Gastroesophageal sphincter (tissue), 4 donors: ENCODE data around the gene RANBP1. TPM values are rescaled to one million over a fixed set of nuclear protein-coding genes. Genes with fewer than 3 reads are reported as not detected.

Experiments used
- ATAC-seq: fragments of 150-250 bp; one replicate; pipeline ENCODE4 v1.9.1; 2016; ENCODE audit warnings: mild to moderate bottlenecking, moderate library complexity
- H3K27ac ChIP-seq, 4 donors: fragments of 200-600 bp; sonication (generic) in 3 of 4; 1 replicate in 3 of 4; 2 replicates in 1 of 4; pipeline ENCODE4 v1.5.1; 2016 to 2019
- H3K27me3 ChIP-seq: fragments of 200-600 bp; sonication (generic); one replicate; pipeline ENCODE4 v1.5.1; 2019
- H3K36me3 ChIP-seq, 2 donors: fragments of 200-600 bp; sonication (generic); one replicate each; pipeline ENCODE4 v1.5.1; 2019; ENCODE audit warnings: control low read depth in 1 of 2
- H3K4me1 ChIP-seq, 3 donors: fragments of 200-600 bp; sonication (generic); 1 replicate in 2 of 3; 2 replicates in 1 of 3; pipeline ENCODE4 v1.5.1; 2016 to 2019; ENCODE audit warnings: control low read depth in 2 of 3
- H3K4me3 ChIP-seq, 2 donors: fragments of 200-600 bp; sonication (generic); one replicate each; pipeline ENCODE4 v1.5.1; 2019; ENCODE audit warnings: mild to moderate bottlenecking in 1 of 2, moderate library complexity in 1 of 2
- H3K9me3 ChIP-seq, 3 donors: fragments of 200-600 bp; sonication (generic); one replicate each; pipeline ENCODE4 v1.5.1; 2017 to 2019; ENCODE audit warnings: control low read depth in 2 of 3
- CTCF ChIP-seq, 4 experiments: fragments of 200-600 bp in 2 of 4; fragments of 450-650 bp in 2 of 4; sonication (generic) in 1 of 4; IDR thresholded peaks; one replicate each; pipeline ENCODE4 v1.5.1; 2017 to 2019; ENCODE audit warnings: antibody characterized with exemption in 4 of 4, mild to moderate bottlenecking in 2 of 4, moderate library complexity in 2 of 4
- EP300 ChIP-seq: sonication (generic); formaldehyde crosslinking; IDR thresholded peaks from one replicate; pipeline ENCODE4 v1.6.1; 2017; ENCODE audit warnings: antibody characterized with exemption, mild to moderate bottlenecking
- POLR2A ChIP-seq, 2 donors: fragments of 450-650 bp; IDR thresholded peaks; one replicate each; pipeline ENCODE4 v1.6.1; 2017; ENCODE audit warnings: antibody characterized with exemption in 2 of 2, mild to moderate bottlenecking in 2 of 2, moderate library complexity in 1 of 2
- POLR2AphosphoS5 ChIP-seq: sonication (generic); formaldehyde crosslinking; IDR thresholded peaks from one replicate; pipeline ENCODE4 v1.6.1; 2017; ENCODE audit warnings: antibody characterized with exemption
- WGBS, 2 donors: methylation state at CpG; one replicate each; pipeline ENCODE4 v1.1.5; 2018; ENCODE audit warnings: low coverage in 1 of 2; 5-methylcytosine and 5-hydroxymethylcytosine counted together
- small RNA-seq, 4 donors: library from RNA; depleted of rRNA; stranded (forward); fragments of <200 nt; gene quantifications; one replicate each; pipeline ENCODE3, GENCODE V24; 2016
- total RNA-seq, 4 donors: library from RNA; depleted of rRNA; stranded (reverse); fragments of >200 nt; gene quantifications; one replicate each; pipeline ENCODE4 v1.1.0, GENCODE V29; 2016

Gene RANBP1
- total RNA-seq, 4 donors from 2014 or later, result 115 to 162 (median 158) TPM

GRCh38 chr22:20176421-20177085, 60.6 kb downstream of the RANBP1 start:
- Histone ChIP-seq H3K4me3 (no peak overlapping the region), H3K36me3 (no peaks in the 10 kb centered on the region), H3K27me3 (peaks cover 3% of the 10 kb centered on the region), H3K4me1 (no peaks in the 10 kb centered on the region), H3K9me3 (no peaks in the 10 kb centered on the region), H3K27ac (no peak overlapping the region)
- TF ChIP-seq POLR2AphosphoS5 (no peak), CTCF (IDR thresholded peaks at IDR 0.05) (no peak), EP300 (no peak), POLR2A (IDR thresholded peaks at IDR 0.05) (no peak)
- WGBS, 2 donors, result 54 to 73% methylated on average over 2 to 9 of the region's 17 CpGs
- no peak for ATAC-seq

Small RNAs within 50 kb of the gene (small RNA-seq; reads per million reads assigned to genes)
- 0 to 0.55 (median 0.09) reads per million in 4 donors for gene MIR6816
- 0 reads per million in 4 donors for gene RF00017
- gene RF00599, result 0 reads per million in 4 donors

Other genes starting within 250 kb of the RANBP1 start
- 100 to 1,000 TPM; 105 to 235 (median 208) TPM for gene COMT, start 174.3 kb upstream of the RANBP1 start, total RNA-seq
- 10 to 100 TPM; 16.7 to 33.1 (median 20.3) TPM for gene TXNRD2, start 174.3 kb upstream of the RANBP1 start, total RNA-seq
- 10 to 100 TPM; 32.5 to 61.5 (median 39.5) TPM for gene ARVCF, start 99.3 kb upstream of the RANBP1 start, total RNA-seq
- 10 to 100 TPM; 20.0 to 65.5 (median 45.8) TPM for gene TANGO2, start 95.0 kb upstream of the RANBP1 start, total RNA-seq
- gene DGCR8, start 35.9 kb upstream of the RANBP1 start, total RNA-seq, result 10 to 100 TPM; 16.9 to 27.6 (median 25.5) TPM
- gene TRMT2A, start 1.1 kb downstream of the RANBP1 start, total RNA-seq, result 10 to 100 TPM; 24.1 to 57.0 (median 36.3) TPM
- gene ZDHHC8, start 15.7 kb downstream of the RANBP1 start, total RNA-seq, result 10 to 100 TPM; 11.8 to 27.8 (median 16.4) TPM
- not detected for gene CCDC188, start 35.0 kb downstream of the RANBP1 start, total RNA-seq
- gene RTN4R, start 152.2 kb downstream of the RANBP1 start, total RNA-seq, result 1 to 10 TPM in 2 of 4 donors, not detected in 2; 1.3 to 2.4 TPM
- 10 to 100 TPM; 39.8 to 69.2 (median 60.4) TPM for gene DGCR6L, start 204.0 kb downstream of the RANBP1 start, total RNA-seq